ENCODE data around the gene ERP27.

DNA sequence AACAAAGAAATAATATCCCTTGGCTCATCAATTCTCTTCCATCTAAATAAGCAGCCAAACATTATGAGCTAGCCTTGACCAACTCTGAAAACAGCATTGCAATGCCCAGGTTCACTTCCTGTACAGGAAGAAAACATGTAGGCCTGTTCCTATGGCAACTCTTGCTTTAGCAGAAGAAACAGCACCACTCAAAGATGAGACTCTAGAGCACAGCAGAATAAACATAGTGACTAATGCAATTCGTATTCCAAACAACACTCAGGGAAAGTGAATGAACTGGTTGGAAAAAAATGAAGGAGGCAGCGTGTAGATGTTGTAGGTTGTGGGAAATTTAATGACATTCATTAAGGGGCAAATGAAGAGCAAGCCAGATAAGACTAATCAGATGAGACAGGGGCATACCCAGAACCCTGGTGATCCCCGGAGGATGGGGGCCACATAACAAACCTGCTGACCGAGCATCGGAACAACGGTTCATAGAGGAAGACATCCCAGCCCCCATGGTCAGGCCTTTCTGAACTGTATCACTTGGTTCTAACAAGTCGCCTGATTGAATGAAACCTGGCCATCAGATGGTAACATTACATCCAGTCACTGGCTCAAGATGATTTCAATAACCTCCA, 14.1 kb upstream of the ERP27 start:
- TF ChIP-seq, protein P1, sequence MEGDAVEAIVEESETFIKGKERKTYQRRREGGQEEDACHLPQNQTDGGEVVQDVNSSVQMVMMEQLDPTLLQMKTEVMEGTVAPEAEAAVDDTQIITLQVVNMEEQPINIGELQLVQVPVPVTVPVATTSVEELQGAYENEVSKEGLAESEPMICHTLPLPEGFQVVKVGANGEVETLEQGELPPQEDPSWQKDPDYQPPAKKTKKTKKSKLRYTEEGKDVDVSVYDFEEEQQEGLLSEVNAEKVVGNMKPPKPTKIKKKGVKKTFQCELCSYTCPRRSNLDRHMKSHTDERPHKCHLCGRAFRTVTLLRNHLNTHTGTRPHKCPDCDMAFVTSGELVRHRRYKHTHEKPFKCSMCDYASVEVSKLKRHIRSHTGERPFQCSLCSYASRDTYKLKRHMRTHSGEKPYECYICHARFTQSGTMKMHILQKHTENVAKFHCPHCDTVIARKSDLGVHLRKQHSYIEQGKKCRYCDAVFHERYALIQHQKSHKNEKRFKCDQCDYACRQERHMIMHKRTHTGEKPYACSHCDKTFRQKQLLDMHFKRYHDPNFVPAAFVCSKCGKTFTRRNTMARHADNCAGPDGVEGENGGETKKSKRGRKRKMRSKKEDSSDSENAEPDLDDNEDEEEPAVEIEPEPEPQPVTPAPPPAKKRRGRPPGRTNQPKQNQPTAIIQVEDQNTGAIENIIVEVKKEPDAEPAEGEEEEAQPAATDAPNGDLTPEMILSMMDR (IDR thresholded peaks at IDR 0.05; ENCODE audit: low read length) = no peak
- no peak for TF ChIP-seq EZH2 (optimal IDR thresholded peaks at IDR 0.05; ENCODE audit: low read depth, low read length)
- TF ChIP-seq EZH2phosphoT487 (IDR thresholded peaks at IDR 0.05; ENCODE audit: low read length) = no peak

Measured in MM.1S (cell line).